Mammary epithelial cell (primary cell): ENCODE data around the gene CCKAR.

Experiments used
- CTCF ChIP-seq, 2 donors: IDR thresholded peaks in 1 of 2; conservative IDR thresholded peaks in 1 of 2; 2 replicates each; pipeline ENCODE4 v1.5.1; 2011 to 2012; ENCODE audit warnings: inconsistent platforms in 2 of 2, low read length in 2 of 2, mild to moderate bottlenecking in 2 of 2, control low read depth in 1 of 2, low read depth in 1 of 2; ENCODE audit not compliant: insufficient read depth in 1 of 2; ENCODE audit errors: extremely low read depth in 1 of 2
- EZH2 ChIP-seq: IDR thresholded peaks from 2 replicates; pipeline ENCODE4 v1.6.1; 2012; ENCODE audit warnings: low read length, inconsistent platforms, borderline replicate concordance

- no peak for TF ChIP-seq CTCF (conservative IDR thresholded peaks at IDR 0.05 in 1 of 2, IDR thresholded peaks at IDR 0.05 in 1 of 2; ENCODE audit: extremely low read depth in 1 of 2, insufficient read depth in 1 of 2, low read depth in 1 of 2, low read length in 2 of 2)
- TF ChIP-seq EZH2 = no peak
Measured at GRCh38 chr4:26450418-26450817, 39.9 kb downstream of the CCKAR start.
